ENCODE results near the gene CACNA2D1.
"Not testable (repeated sequence)": the region's sequence is repeated elsewhere in the genome, so short reads cannot be mapped to it uniquely, and the experiment has no call there.

The CACNA2D1 gene

GRCh38 chr7:82028097-82028496 lies 415.5 kb downstream of the CACNA2D1 start:
- H3K4me1 ChIP-seq (ENCODE audit: control insufficient read depth, insufficient read depth, low read length): no peaks in the 10 kb centered on the region; the same call in 1 of the 2 replicates
- H3K27me3 ChIP-seq (ENCODE audit: control insufficient read depth, insufficient read depth, low read length): no peaks in the 10 kb centered on the region
- no peak overlapping the region for H3K9ac ChIP-seq (ENCODE audit: low read depth, low read length)
- H3K4me3 ChIP-seq (ENCODE audit: low read depth, low read length): no peak overlapping the region
- no peak overlapping the region for H3K27ac ChIP-seq (ENCODE audit: low read depth, low read length)
- H3K36me3 ChIP-seq (ENCODE audit: control insufficient read depth, insufficient read depth, low read length): no peaks in the 10 kb centered on the region
- H3K9me3 ChIP-seq (ENCODE audit: control insufficient read depth, insufficient read depth, low read length): no peaks in the 10 kb centered on the region

- no peak overlapping the region for H3K9ac ChIP-seq (ENCODE audit: low read depth, low read length)
- H3K4me3 ChIP-seq (ENCODE audit: low read depth, low read length): no peak overlapping the region
- H3K27ac ChIP-seq (ENCODE audit: low read depth, low read length): no peak overlapping the region
- no peaks in the 10 kb centered on the region for H3K36me3 ChIP-seq (ENCODE audit: control insufficient read depth, insufficient read depth, low read length)
- no peaks in the 10 kb centered on the region; the same call in 1 of the 2 replicates for H3K4me1 ChIP-seq (ENCODE audit: control insufficient read depth, insufficient read depth, low read length)
- H3K27me3 ChIP-seq (ENCODE audit: control insufficient read depth, insufficient read depth, low read length): no peaks in the 10 kb centered on the region
- no peaks in the 10 kb centered on the region for H3K9me3 ChIP-seq (ENCODE audit: control insufficient read depth, insufficient read depth, low read length)
Measured at GRCh38 chr7:82021713-82022112, 421.9 kb downstream of the CACNA2D1 start.

- Histone ChIP-seq H3K9me3 (ENCODE audit: control insufficient read depth, insufficient read depth, low read length) (no peaks in the 10 kb centered on the region), H3K27ac (ENCODE audit: low read depth, low read length) (no peak overlapping the region), H3K4me3 (ENCODE audit: low read depth, low read length) (no peak overlapping the region), H3K4me1 (ENCODE audit: control insufficient read depth, insufficient read depth, low read length) (no peaks in the 10 kb centered on the region; the same call in 1 of the 2 replicates), H3K36me3 (ENCODE audit: control insufficient read depth, insufficient read depth, low read length) (no peaks in the 10 kb centered on the region), H3K9ac (ENCODE audit: low read depth, low read length) (no peak overlapping the region), H3K27me3 (ENCODE audit: control insufficient read depth, insufficient read depth, low read length) (no peaks in the 10 kb centered on the region)
Measured at GRCh38 chr7:82021036-82021435, 422.5 kb downstream of the CACNA2D1 start.

DNA sequence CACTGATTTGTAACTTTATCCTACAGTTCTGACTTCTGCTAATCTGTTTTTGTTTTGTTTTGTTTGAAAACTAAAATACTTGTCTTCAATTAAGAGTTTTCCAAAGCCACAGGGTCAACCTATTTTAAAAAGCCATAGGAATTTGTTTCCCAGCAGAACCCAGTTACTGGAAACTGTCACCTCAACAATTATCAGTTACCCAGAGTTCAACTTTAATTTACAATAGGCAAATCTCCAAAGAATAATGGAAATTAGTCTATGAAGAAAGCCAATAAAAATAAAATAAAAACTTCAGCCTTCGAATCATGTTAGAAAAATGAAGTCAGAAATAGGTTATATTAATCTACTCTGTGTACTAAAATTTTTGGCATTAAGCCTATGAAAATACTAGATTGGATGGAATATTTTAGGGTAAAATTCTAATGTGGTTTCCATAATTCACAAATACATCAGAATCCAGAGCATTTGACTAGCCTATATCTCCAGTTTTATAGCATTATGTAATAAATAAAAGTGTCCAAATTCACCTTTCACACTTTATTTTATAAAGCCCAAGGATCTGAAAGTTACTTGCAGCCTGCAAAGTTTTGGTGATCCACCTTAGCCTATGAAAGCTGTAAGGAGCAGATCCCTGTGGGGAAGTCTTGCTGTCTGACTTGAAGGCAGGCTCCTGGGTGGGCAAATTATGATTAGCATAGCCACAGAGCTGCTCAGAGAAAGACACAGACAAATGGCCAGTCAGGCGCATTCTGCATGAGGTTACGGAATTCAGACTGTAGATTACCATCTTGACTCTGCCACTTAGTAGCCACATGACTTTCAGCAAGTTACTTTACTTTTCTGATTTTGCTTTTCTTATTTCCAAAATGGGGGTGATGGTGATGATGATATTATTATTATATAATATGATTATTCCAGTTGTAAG lies 423.8 kb downstream of the CACNA2D1 start:
- Histone ChIP-seq H3K4me1 (ENCODE audit: control insufficient read depth, insufficient read depth, low read length) (no peaks in the 10 kb centered on the region; the same call in 1 of the 2 replicates), H3K4me3 (ENCODE audit: low read depth, low read length) (no peak overlapping the region), H3K27ac (ENCODE audit: low read depth, low read length) (no peak overlapping the region)

GRCh38 chr7:82018226-82018625 lies 425.4 kb downstream of the CACNA2D1 start:
- Histone ChIP-seq H3K27ac (ENCODE audit: low read depth, low read length) (no peak overlapping the region), H3K27me3 (ENCODE audit: control insufficient read depth, insufficient read depth, low read length) (no peaks in the 10 kb centered on the region), H3K4me3 (ENCODE audit: low read depth, low read length) (no peak overlapping the region), H3K36me3 (ENCODE audit: control insufficient read depth, insufficient read depth, low read length) (no peaks in the 10 kb centered on the region), H3K9me3 (ENCODE audit: control insufficient read depth, insufficient read depth, low read length) (no peaks in the 10 kb centered on the region), H3K9ac (ENCODE audit: low read depth, low read length) (no peak overlapping the region), H3K4me1 (ENCODE audit: control insufficient read depth, insufficient read depth, low read length) (no peaks in the 10 kb centered on the region)

More for the DNA sequence above, 423.8 kb downstream of the CACNA2D1 start:
- Histone ChIP-seq H3K9me3 (ENCODE audit: control insufficient read depth, insufficient read depth, low read length) (no peaks in the 10 kb centered on the region), H3K9ac (ENCODE audit: low read depth, low read length) (no peak overlapping the region), H3K27me3 (ENCODE audit: control insufficient read depth, insufficient read depth, low read length) (no peaks in the 10 kb centered on the region), H3K36me3 (ENCODE audit: control insufficient read depth, insufficient read depth, low read length) (no peaks in the 10 kb centered on the region)

DNA sequence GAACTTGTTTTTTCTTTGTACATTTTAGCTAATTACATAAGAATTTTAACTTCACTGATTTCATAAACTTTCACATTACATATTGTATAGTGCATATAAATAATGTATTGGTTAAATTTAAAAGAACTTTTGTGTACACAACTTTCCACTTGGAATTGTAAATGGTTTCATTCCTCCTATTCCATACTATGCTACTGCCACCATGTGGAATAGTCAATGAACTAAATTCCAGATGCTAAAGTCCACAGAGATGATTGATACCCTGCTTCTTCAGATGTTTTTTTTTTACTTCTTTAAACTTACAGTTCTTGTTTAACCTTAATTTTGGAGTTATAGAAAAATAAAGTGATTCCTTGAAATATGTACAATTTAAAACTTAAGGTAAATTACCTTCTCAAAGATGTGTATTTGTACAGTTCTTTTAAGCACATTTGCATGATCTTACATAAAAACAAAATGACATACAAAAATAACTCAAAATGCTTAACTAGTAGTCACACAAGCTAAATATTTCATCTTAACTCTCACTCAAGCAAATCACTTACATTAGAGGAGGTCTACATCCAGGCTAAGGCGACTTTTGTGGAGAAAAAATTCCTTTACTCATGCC lies 426.1 kb downstream of the CACNA2D1 start:
- Histone ChIP-seq H3K9ac (ENCODE audit: low read depth, low read length) (no peak overlapping the region), H3K27me3 (ENCODE audit: control insufficient read depth, insufficient read depth, low read length) (no peaks in the 10 kb centered on the region), H3K27ac (ENCODE audit: low read depth, low read length) (no peak overlapping the region), H3K36me3 (ENCODE audit: control insufficient read depth, insufficient read depth, low read length) (no peaks in the 10 kb centered on the region), H3K9me3 (ENCODE audit: control insufficient read depth, insufficient read depth, low read length) (no peaks in the 10 kb centered on the region), H3K4me3 (ENCODE audit: low read depth, low read length) (no peak overlapping the region), H3K4me1 (ENCODE audit: control insufficient read depth, insufficient read depth, low read length) (no peaks in the 10 kb centered on the region)

- Histone ChIP-seq H3K36me3 (ENCODE audit: control insufficient read depth, insufficient read depth, low read length) (peaks cover 13% of the 10 kb centered on the region; the same call in 1 of the 2 replicates), H3K27ac (ENCODE audit: low read depth, low read length) (no peak overlapping the region), H3K4me3 (ENCODE audit: low read depth, low read length) (no peak overlapping the region), H3K9me3 (ENCODE audit: control insufficient read depth, insufficient read depth, low read length) (no peaks in the 10 kb centered on the region), H3K9ac (ENCODE audit: low read depth, low read length) (no peak overlapping the region), H3K27me3 (ENCODE audit: control insufficient read depth, insufficient read depth, low read length) (no peaks in the 10 kb centered on the region), H3K4me1 (ENCODE audit: control insufficient read depth, insufficient read depth, low read length) (no peaks in the 10 kb centered on the region)
Measured at GRCh38 chr7:82015751-82016150, 427.8 kb downstream of the CACNA2D1 start.

DNA sequence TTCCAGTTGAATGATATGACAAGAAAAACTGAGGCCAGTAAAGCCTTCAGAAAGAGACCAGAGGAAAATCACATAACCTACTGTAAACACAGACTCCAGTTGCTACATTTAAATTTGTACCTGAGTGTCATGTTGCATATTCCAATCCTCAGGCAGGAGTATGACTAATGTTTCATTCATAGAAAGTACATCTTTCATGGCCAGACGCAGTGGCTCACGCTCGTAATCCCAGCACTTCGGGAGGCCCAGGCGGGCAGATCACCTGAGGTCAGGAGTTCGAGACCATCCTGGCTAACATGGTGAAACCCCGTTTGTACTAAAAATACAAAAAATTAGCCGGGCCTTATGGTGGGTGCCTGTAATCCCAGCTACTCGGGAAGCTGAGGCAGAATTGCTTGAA lies 429.0 kb downstream of the CACNA2D1 start:
- not testable (repeated sequence) for H3K4me3 ChIP-seq (ENCODE audit: low read depth, low read length)

DNA sequence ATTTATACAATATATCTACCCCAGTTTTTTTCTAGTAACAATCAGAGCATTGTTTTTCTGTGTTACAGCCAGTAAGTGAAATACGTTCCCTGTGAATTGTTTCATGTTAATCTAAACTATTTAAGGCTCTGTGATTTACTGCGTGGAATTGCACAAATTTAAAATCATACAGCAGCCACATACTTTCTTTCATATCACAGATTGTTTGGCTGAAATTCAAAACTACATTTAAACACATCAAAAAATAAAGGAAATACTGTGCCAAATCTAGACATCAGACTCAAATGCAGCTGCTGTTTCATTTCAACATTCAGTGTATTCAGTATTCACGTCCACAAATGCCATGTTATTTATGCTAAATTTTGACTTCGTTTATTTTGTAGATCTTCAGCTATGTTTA lies 431.1 kb downstream of the CACNA2D1 start:
- Histone ChIP-seq H3K9me3 (ENCODE audit: control insufficient read depth, insufficient read depth, low read length) (no peaks in the 10 kb centered on the region), H3K27ac (ENCODE audit: low read depth, low read length) (no peak overlapping the region)

More for the DNA sequence above, 429.0 kb downstream of the CACNA2D1 start:
- not testable (repeated sequence) for H3K9me3 ChIP-seq (ENCODE audit: control insufficient read depth, insufficient read depth, low read length); H3K9ac ChIP-seq (ENCODE audit: low read depth, low read length); H3K27ac ChIP-seq (ENCODE audit: low read depth, low read length); H3K27me3 ChIP-seq (ENCODE audit: control insufficient read depth, insufficient read depth, low read length); H3K4me1 ChIP-seq (ENCODE audit: control insufficient read depth, insufficient read depth, low read length)
- peaks cover 13% of the 10 kb centered on the region; the same call in 1 of the 2 replicates for H3K36me3 ChIP-seq (ENCODE audit: control insufficient read depth, insufficient read depth, low read length)

DNA sequence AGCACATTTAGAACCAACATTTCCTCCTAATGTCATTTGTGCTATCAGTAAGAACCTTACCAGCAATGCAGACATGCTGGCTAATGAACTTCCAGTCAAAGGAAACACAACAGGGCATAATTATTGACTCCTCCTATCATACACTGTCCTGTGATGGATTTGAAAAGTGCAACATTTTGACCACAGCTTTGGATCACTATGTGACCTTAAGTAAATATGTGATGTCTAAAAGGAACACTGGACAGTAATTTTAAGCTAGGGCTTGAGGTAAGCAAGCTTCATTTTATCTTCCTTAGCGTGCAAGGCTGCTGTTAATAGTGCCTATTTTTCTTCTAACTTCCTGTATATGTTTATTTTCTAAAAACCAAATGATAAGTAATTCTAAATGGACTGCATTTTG lies 433.2 kb downstream of the CACNA2D1 start:
- peaks cover 13% of the 10 kb centered on the region; the same call in 1 of the 2 replicates for H3K36me3 ChIP-seq (ENCODE audit: control insufficient read depth, insufficient read depth, low read length)
- H3K27me3 ChIP-seq (ENCODE audit: control insufficient read depth, insufficient read depth, low read length): no peaks in the 10 kb centered on the region
- no peak overlapping the region for H3K9ac ChIP-seq (ENCODE audit: low read depth, low read length)
- H3K4me3 ChIP-seq (ENCODE audit: low read depth, low read length): no peak overlapping the region
- no peaks in the 10 kb centered on the region for H3K9me3 ChIP-seq (ENCODE audit: control insufficient read depth, insufficient read depth, low read length)
- no peaks in the 10 kb centered on the region for H3K4me1 ChIP-seq (ENCODE audit: control insufficient read depth, insufficient read depth, low read length)
- H3K27ac ChIP-seq (ENCODE audit: low read depth, low read length): no peak overlapping the region

More for the DNA sequence above, 431.1 kb downstream of the CACNA2D1 start:
- no peaks in the 10 kb centered on the region for H3K27me3 ChIP-seq (ENCODE audit: control insufficient read depth, insufficient read depth, low read length)
- peaks cover 13% of the 10 kb centered on the region; the same call in 1 of the 2 replicates for H3K36me3 ChIP-seq (ENCODE audit: control insufficient read depth, insufficient read depth, low read length)
- H3K4me3 ChIP-seq (ENCODE audit: low read depth, low read length): no peak overlapping the region
- no peak overlapping the region for H3K9ac ChIP-seq (ENCODE audit: low read depth, low read length)
- H3K4me1 ChIP-seq (ENCODE audit: control insufficient read depth, insufficient read depth, low read length): no peaks in the 10 kb centered on the region

DNA sequence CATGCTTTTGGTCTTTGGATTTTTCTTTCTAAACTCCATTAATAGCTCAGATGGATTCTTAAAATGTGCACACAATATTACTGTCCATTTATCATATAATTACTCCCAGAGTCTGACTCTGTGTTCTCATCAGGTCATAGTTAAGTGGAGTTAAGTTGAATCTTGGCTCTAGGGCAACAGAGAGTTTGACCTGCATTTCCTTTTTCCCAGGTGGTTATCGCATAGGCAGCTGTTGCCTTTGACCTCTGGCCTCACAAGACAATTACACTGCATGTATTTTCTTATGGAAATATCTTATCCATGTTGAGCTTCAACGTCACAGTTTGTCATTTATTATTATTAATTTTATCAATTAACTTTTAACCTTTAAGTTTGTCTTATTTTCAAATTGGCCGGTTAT lies 436.3 kb downstream of the CACNA2D1 start:
- H3K4me3 ChIP-seq (ENCODE audit: low read depth, low read length): no peak overlapping the region
- H3K36me3 ChIP-seq (ENCODE audit: control insufficient read depth, insufficient read depth, low read length): peaks cover 13% of the 10 kb centered on the region; the same call in 1 of the 2 replicates
- no peaks in the 10 kb centered on the region for H3K27me3 ChIP-seq (ENCODE audit: control insufficient read depth, insufficient read depth, low read length)
- H3K9ac ChIP-seq (ENCODE audit: low read depth, low read length): no peak overlapping the region
- H3K9me3 ChIP-seq (ENCODE audit: control insufficient read depth, insufficient read depth, low read length): no peaks in the 10 kb centered on the region
- no peak overlapping the region for H3K27ac ChIP-seq (ENCODE audit: low read depth, low read length)
- no peaks in the 10 kb centered on the region for H3K4me1 ChIP-seq (ENCODE audit: control insufficient read depth, insufficient read depth, low read length)

All from HUES48 (cell line).